ENCODE results near the gene SPHK2. TPM values are rescaled to one million over a fixed set of nuclear protein-coding genes. Genes with fewer than 3 reads are reported as not detected.
"Not testable (repeated sequence)": the region's sequence is repeated elsewhere in the genome, so short reads cannot be mapped to it uniquely, and the experiment has no call there.

Gene SPHK2, protein sequence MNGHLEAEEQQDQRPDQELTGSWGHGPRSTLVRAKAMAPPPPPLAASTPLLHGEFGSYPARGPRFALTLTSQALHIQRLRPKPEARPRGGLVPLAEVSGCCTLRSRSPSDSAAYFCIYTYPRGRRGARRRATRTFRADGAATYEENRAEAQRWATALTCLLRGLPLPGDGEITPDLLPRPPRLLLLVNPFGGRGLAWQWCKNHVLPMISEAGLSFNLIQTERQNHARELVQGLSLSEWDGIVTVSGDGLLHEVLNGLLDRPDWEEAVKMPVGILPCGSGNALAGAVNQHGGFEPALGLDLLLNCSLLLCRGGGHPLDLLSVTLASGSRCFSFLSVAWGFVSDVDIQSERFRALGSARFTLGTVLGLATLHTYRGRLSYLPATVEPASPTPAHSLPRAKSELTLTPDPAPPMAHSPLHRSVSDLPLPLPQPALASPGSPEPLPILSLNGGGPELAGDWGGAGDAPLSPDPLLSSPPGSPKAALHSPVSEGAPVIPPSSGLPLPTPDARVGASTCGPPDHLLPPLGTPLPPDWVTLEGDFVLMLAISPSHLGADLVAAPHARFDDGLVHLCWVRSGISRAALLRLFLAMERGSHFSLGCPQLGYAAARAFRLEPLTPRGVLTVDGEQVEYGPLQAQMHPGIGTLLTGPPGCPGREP
- 12.9 TPM for polyA plus RNA-seq (2013, experiment 1 of 2; ENCODE audit: insufficient read length)
- polyA plus RNA-seq (2013, experiment 2 of 2; ENCODE audit: insufficient read length): 9.2 TPM

DNA sequence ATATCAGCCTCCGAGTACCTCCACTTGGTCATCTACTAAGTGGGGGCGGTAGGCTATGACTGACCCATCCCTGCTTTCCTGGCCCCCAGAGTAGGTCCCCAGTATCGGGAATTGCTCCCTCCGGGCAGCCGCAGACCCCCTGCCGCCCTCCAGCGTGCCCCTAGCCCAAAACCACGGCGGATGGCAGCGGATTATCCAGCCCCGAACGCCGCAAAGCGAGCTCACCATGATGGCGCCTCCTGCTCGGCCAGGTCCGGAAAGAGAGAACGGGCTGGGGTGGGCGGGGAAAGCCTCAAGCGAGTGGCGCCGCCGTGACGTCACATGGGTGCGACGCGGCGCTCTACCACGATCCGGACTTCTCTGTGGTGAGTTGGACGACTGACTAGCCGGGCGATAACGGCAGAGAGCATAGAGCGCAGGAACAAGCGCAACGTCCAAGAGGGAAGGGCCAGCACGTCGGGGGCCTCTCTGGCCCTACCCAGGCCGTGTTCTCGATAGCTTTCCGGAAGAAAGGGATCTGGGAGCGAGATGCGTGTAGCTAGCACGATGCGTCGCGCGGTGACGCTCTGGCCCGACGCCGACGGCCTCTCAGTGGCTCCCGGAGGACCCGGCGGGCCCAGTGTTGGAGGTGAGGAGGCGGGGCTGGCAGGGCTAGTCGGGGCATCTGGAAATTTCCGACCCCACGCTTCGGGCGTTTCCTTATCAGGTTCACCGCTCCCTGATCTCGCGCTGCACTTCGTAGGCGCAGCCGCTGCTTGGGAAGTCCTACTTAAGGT is at the start of gene SPHK2, which contains the start of gene RPL18:
Gene SPHK2 (plus strand): TSS at position 591 of the 776 bp plus-strand sequence. CDS start 1,009 bp downstream, outside the sequence.
Gene RPL18 (minus strand): TSS at position 263 of the 776 bp plus-strand sequence. CDS start 35 bp downstream, at position 228.
- peak; percentile 100 for DNase-seq

DNA sequence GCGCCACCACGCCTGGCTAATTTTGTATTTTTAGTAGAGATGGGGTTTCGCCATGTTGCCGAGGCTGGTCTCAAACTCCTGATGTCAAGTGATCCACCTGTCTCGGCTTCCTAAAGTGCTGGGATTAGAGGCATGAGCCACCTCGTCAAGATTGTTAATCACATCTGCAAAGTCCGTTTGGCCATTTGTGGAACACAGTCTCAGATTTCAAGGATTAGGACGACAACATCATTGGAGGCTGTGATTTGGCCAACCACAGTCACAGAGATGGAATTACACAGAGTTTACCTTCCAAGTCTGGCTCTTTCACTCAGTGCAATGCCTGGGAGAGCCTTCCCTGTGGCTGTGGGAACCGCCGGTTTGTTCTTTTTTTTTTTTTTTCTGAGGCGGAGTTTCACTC is 49.5 kb upstream of the SPHK2 start:
- peak; percentile 41 for DNase-seq

DNA sequence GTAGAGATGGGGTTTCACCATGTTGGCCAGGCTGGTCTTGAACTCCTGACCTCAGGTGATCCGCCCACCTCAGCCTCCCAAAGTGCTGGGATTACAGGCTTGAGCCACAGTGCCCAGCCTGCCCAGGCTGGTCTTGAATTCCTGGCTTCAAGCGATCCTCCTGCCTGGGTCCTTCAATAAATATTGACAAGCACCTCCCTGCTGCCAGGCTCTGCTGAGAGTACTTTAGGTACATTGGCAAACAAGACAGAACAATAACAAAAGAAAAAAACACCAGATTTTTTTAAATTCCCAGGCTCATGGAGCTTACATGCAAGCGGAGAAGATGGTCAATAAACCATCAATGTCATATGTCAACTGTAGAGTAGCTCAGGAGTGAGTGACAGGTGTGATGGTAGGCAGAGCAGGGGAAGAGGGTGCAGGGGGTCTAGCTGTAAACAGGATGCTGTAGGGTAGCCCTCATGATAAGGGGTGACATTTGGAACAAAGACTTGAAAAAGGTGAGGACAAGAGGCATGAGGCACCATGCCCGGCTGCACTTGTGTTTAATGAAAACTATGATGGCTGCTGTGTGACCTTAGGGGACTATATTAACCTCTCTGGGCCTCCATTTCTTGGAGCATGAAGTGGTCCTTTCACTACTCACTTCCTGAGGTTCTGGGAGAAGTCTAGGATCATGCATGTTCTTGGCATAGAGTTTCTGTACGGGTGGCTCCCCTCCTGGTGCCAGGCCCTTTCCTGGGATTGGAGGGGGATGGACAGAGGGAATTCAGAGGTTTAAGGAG is 47.7 kb upstream of the SPHK2 start:
- DNase-seq: no peak

DNA sequence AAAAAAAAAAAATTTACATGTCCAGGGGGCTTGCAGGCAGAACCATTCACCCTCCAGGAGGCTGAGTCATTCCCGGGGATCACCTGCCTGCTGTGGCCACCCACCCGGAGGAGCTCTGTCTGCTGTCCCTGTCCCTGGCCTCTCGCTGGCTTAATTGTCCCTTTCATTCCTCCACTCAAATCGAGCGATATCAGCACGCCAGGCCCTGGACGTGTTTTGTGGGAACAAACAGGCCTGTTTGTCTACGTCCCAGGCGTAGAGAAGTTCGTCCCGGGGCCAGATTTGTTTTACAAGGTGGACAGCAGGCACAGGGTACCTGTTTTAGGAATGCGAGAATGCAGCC is 46.2 kb upstream of the SPHK2 start:
- DNase-seq: no peak

DNA sequence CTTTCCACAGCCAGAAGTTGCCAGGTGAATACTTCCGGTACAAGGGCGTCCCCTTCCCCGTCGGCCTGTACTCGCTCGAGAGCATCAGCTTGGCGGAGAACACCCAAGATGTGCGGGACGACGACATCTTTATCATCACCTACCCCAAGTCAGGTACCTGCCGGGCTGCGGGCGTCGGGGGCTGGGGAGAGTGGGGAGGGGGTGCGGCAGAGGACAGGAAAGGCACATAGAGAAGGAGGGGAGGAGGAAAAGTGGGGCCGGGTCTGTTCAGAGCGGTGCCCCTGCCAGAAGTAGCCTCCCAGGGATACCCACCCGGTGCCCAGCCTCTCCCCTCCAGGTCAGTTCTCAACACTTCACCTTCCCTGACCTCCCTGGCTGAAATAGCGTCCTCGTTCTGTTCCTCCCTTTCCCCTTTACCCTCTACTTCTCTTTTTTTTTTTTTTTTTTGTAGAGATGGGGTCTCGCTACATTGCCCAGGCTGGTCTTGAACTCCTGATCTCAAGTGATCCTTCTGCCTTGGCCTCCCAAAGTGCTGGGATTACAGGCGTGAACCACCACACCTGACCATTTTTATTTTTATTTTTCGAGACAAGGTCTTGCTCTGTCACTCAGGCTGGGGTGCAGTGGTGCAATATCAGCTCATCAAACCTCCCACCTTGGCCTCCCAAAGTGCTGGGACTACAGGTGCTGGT is 43.2 kb upstream of the SPHK2 start:
- no peak for DNase-seq

DNA sequence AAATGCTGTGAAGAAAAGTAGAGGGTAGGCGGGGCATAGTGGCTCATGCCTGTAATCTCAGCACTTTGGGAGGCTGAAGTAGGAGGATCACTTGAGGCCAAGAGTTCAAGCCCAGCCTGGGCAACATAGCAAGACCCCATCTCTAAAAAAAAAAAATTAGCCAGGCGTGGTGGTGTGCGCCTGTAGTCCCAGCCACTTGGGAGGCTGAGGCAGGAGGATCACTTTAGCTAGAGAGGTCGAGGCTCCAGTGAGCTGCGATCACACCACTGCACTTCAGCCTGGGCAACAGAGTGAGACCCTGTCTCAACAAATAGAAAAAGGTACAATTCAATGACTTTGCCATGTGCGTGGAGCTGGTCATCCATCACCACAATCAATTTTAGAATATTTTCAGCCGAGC is 41.4 kb upstream of the SPHK2 start:
- not testable (repeated sequence) for DNase-seq

DNA sequence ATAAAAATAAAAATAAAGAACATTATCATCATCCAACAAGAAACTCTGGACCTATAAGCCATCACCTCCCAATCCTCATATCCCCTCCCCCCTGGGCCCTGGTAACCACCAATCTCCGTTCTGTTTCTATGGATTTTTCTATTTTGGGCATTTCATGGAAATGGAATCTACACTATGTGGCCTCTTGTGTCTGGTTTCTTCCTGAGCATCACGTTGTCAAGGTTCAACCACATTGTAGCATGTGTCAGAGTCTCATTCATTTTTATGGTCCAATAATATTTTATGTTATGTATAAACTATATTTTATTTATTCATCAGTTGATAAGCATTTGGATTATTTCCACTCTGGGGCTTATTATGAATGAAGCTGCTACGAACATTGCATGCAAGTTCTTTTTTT is 40.4 kb upstream of the SPHK2 start:
- DNase-seq: peak; percentile 77

DNA sequence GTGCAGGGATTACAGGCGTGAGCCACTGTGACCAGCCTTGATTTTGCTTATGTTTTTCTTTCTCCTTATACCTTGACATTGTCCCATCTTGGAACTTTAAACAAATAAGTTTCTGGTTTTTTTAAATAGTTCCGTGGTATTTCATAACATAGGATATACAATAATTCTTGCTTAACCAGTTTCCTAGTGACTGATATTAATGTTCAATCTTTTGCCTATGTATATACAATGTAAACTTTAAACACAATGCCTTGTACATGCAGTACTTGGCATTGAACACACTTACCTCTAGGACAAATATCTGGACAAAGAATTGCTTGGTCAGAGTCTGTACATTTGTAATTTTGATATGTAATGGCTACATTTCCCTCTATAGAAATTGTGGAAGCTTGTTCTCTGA is 37.1 kb upstream of the SPHK2 start:
- no peak for DNase-seq

DNA sequence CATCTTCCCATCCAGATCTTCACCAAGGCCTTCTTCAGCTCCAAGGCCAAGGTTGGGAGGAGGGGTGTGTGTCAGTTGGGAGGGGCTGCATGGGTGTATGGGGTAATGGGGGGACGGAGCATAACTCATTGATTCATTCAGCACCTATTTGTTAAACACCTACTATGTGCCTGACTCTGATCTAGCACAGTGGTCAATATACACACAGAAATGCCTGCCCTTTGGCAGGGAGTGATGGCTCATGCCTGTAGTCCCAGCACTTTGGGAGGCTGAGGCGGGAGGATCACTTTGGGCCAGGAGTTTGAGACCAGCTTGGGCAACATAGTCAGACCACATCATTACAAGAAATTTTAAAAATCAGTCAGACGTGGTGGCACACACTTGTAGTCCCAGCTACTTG is 31.9 kb upstream of the SPHK2 start:
- DNase-seq: no peak

DNA sequence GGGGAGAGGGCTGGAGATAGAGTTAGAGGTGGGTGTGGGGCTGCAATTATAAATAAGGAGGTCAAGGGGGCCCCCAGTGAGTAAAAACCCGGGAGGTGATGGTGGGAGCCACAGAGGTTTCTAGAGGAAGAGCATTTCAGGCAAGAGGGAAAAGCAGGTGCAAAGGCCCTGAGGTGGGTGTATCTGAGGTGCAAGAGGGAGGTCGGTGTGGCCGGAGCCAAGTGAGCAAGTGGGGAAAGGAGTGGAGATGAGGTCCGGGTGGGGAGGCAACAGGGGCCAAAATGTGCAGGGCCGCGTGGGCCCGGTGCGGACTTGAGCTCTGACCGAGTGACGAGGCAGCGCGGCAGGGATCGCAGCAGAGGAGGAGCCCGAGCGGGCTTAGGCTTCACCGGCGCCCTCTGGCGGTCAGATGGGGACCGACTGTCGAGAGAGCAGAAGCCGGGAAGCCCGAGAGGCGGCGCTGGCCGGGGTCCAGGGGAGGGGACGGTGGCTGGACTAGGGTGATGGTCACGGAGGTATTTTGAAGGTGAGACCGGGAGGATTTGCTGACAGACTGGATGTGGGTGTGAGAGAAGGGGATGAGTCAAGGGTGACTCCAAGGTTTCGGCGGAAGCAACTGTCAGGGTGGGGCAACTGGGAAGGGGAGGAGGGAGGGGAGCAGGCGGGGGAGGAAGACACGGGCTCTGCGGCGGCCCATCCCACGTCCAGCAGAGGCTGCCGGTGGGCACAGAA is 30.5 kb upstream of the SPHK2 start:
- DNase-seq: peak; percentile 79

DNA sequence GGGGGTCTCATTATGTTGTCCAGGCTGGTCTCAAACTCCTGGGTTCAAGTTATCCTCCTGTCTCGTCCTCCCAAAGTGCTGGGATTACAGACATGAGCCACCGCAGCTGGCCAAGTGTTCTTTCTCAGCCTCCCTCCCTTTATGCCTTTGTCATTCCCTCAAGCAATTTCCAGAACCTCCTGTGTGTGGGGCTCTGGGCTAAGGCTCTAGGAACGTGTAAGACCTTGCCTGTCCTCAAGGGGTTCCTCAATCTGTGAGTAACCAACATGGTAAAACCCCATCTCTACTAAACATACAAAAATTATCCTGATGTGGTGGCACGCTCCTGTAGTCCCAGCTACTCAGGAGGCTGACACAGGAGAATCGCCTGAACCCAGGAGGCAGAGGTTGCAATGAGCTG is 28.3 kb upstream of the SPHK2 start:
- no peak for DNase-seq

DNA sequence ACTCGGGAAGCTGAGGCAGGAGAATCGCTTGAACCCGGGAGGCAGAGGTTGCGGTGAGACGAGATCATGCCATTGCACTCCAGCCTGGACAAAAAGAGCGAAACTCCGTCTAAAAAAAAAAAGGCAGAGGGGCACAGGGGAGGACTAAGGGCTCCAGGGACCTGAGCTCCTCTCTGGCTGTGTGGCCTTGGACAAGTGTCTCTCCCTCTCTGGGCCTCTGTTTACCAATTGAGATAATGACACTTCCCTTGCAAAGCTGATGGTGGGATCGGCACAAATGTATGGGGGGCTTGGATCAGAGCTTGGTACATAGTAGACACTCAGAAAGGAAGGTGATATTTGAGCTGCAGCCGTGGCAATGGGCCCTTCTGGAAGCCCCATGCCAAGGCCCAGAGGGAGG is 24.1 kb upstream of the SPHK2 start:
- no peak for DNase-seq

DNA sequence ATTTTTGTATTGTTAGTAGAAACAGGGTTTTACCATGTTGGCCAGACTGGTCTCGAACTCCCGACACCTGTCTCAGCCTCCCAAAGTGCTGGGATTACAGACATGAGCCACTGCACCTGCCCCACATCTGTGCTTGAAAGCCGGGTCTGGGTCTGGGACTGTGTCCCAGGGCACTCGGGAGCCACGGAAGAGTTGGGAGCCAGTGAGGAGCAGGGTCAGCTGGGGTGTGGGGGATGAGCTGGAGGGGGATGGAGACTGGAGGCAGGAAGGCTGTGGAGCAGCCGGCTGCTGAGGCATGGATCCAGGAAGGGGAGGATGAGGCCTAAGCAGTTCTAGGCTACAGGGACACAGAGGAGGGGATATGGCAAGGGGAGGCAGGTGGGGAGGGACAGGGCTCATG is 23.5 kb upstream of the SPHK2 start:
- DNase-seq: no peak

DNA sequence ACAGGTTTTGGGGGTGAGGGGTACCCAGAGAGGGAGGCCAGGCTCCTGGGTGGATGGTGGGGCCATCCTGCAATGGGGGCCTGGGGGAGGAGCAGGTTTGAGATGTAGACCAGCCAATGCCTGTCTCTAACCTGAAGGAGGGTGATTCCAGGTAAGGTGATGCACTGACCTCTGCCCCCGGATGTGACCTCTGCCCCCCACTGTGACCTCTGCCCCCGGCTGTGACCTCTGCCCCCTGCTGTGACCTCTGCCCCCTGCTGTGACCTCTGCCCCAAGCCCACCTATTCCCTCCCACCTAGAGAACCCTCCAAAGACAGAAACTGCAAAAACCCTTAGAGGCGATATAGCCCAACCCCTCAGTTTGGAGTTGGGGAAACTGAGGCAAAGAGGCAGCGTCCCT is 23.1 kb upstream of the SPHK2 start:
- DNase-seq: no peak

DNA sequence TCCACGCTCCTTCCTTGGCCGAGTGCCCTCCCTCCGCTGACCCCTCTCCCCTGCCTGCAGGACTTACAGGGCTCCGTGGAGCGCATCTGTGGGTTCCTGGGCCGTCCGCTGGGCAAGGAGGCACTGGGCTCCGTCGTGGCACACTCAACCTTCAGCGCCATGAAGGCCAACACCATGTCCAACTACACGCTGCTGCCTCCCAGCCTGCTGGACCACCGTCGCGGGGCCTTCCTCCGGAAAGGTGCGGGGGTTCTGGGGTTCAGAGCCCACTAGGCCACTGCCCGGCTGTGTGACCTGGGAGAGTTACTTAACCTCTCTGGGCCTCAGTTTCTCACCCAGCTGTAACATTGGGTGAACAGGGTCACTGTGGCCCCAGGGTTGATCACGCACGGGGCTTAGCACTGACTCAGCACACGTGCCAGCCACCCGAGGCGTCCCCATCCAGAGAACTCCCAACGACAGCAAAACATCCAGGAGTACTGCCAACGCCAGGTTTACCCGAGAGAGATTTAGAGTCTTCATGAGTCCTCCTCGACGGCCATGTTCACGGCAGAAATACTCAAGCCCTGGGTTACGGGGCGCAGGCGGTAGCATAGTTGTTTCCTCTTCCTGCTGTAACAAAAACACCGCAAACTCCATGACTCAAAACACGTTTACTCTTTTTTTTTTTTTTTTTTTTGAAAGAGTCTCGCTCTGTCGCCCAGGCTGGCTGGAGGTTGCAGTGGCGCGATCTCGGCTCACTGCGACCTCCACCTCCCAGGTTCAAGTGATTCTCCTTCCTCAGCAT is 22.4 kb upstream of the SPHK2 start:
- DNase-seq: no peak

DNA sequence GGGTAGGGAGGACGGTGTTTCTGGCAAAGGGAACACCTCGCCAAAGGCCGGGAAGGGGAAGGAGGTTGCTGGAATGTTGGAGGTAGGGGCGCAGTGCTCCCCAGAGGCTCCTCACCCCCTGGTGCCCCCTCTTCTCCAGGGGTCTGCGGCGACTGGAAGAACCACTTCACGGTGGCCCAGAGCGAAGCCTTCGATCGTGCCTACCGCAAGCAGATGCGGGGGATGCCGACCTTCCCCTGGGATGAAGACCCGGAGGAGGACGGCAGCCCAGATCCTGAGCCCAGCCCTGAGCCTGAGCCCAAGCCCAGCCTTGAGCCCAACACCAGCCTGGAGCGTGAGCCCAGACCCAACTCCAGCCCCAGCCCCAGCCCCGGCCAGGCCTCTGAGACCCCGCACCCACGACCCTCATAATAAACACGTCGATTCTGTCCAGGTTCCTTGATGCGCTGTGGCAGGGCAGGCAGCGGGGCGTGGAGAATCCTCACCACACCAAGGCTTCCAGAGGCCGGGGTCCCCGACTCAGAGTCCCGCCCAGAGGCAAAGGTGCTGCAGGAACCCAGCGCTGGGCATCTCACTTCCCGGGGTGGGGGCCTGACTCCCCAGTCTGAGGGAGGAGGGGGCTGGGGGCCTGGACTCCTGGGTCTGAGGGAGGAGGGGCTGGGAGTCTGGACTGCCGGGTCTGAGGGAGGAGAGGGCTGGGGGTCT is 20.2 kb upstream of the SPHK2 start:
- DNase-seq: no peak

DNA sequence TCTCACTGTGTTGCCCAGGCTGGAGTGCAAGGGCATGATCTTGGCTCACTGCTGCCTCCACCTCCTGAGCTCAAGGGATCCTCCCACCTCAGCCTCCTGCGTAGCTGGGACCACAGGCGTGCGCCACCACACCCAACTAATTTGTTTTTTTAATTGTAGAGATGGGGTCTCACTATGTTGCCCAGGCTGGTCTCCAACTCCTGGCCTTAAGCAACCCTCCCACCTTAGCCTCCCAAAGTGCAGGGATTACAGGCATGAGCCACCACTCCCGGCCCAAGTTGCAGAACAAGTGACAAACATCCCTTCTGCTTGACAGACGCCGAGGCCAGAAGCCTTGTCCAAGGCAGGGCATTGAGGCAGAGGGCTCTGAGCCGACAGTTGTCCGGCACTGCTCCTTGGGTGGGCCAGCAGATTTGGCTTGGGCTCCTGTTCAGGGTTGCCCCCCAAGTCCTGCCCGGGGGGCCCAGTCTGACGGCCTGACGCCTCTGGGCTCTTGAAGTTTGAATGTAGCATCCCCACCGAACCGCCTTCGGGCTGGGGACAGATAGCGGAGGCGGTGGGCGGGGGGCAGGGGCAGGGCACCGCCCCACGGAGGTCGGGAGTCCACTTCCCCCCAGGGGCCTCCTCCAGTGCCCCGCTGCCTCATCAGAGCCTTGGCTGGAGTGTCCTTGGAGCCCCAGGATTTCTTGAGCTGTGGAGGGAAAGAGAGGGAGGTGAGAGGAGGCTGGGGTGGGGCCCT is 18.5 kb upstream of the SPHK2 start:
- DNase-seq: no peak

DNA sequence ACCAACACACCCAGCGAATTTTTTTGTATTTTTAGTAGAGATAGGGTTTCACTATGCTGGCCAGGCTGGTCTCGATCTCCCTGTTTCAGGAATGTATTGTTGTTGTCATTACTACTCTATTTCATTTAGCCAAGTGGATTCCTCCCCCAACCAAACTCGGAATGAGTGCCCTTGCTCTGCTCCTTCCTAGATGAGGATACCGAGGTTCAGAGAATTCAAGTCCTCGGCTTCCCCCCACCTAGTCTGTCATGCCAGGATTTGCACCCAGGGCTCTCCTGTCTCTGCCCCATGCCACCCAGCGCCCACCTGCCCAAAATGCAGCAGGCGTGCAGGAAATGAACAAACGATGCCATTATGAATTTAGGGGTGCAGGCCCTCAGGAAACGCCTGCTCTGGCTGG is 16.3 kb upstream of the SPHK2 start:
- DNase-seq: no peak

DNA sequence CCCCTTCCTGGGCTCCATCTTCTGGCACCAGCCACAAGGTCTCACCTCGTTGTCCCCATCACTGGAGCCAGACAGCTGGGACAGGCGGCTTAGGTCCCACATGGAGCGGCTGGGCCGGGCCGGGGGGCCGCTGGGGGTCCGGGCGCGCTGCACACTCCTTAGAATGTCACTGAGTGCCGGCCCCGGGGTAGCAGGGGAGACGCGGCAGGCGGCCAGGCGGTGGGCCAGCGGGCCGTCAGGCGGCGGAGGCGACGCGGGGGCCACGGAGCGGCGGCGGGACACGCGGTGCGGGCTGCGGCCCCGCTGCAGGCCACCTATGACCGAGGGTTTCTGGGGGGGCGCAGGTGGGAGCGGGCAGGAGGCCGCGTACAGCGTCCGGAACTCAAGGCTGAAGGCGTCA is 15.9 kb upstream of the SPHK2 start:
- DNase-seq: no peak
